ENCODE data around the gene CD27. TPM values are rescaled to one million over a fixed set of nuclear protein-coding genes. Genes with fewer than 3 reads are reported as not detected.
"Not testable (repeated sequence)": the region's sequence is repeated elsewhere in the genome, so short reads cannot be mapped to it uniquely, and the experiment has no call there.

CD27 gene
- 100 to 1,000 TPM in 1 of 2 donors, 10 to 100 TPM in 1; 77.9 to 162 TPM for total RNA-seq

DNA sequence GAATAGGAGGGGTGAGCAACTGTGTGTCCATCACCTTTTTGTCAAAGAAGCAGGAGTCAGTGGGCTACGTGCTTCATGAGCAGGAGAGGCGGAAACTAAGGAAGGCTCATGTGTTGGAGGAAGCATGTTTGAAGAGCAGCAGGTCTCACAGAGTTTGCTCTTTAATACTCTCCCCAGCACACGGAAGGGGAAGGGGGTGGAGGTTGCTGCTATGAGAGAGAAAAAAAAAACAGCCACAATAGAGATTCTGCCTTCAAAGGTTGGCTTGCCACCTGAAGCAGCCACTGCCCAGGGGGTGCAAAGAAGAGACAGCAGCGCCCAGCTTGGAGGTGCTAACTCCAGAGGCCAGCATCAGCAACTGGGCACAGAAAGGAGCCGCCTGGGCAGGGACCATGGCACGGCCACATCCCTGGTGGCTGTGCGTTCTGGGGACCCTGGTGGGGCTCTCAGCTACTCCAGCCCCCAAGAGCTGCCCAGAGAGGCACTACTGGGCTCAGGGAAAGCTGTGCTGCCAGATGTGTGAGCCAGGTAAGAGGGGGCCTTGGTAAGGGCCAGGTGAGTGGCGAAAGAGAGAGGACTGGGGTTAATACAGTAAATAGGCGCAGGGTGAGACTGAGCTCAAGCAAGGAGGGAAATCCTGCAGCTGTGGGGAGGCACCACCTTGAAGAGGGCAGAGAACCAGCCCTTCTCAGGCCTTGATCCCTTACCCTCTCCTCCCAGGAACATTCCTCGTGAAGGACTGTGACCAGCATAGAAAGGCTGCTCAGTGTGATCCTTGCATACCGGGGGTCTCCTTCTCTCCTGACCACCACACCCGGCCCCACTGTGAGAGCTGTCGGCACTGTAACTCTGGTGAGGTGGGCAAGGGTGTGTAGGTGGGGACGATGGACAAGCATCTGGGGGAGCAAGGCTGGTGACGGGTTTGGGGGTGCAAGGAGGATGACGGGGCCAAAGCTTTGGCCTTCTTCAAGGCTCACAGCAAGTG lies at the start of gene CD27:
Gene CD27, plus strand, starts transcription at position 252 of the 985 bp plus-strand sequence. Its CDS starts 141 bp downstream, at position 393.
- H3K36me3 Mint-ChIP-seq, result peaks cover 43 to 57% of the 10 kb centered on the region in 2 donors
- peak in 1 of 2 donors; percentile 29 for ATAC-seq
- H3K9me3 Mint-ChIP-seq, result no peaks in the 10 kb centered on the region
- DNase-seq (ENCODE audit: low spot score in 2 of 2), result no peak
- H3K27ac Mint-ChIP-seq, result peak within 1 kb of the TSS; percentile 98 to 99

DNA sequence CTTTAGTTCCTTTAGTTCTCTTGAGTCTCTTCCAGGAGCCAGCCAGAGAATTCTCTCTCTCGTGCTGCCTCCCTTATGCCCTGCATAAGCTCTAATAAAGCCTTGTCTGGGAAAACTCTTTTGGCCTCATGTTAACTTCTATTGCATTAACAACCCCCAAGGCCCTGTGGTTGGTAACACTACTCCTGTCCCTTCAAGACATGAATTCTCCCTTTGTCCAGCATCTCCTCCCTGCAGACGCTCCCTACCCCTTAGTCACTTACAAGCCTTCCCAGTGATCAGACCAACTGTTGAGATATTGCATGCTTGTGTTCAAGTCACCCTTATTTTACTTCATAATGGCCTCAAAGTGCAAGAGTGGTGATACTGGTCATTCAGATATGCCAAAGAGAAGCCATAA lies 48.7 kb upstream of the CD27 start:
- H3K9me3 Mint-ChIP-seq, result no peaks in the 10 kb centered on the region
- H3K36me3 Mint-ChIP-seq, result no peaks in the 10 kb centered on the region
- no peak for ATAC-seq
- DNase-seq (ENCODE audit: low spot score in 2 of 2), result no peak
- H3K27ac Mint-ChIP-seq, result no peak overlapping the region

DNA sequence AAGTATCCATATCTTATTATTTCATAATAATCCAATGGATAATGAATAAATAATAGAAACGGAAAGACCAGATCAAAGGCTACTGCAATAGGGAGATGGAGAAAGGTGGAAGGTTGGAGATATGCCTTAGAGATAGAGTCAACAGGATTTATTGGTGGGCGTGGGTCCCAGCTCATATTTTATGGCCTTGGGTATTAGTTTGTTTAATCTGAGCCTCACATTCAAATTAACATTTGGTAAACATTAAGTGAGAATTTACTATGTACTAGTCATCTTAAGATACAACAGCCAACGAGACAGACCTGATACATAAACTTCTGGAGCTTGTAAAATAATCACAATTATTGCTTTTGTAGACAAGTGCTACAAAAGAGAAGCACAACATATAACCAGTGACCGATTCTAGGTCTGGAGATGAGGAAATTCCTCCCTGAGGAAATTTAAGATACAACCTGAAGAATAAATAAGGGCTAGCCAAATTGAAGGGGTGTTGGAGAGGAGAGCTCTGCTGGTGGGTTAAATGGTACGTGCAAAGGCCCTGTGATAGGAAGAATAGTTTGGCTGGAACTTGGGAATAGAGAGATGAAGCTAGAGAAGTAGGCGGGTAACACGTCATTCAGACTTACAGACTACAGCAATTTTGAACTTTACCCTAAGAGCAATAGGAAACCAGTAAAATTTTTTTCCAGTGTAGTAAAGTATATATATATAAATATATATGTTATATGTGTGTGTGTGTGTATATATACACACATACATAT lies 44.7 kb upstream of the CD27 start:
- no peak overlapping the region for H3K27ac Mint-ChIP-seq
- DNase-seq (ENCODE audit: low spot score in 2 of 2), result no peak
- no peaks in the 10 kb centered on the region for H3K9me3 Mint-ChIP-seq
- ATAC-seq, result no peak
- H3K36me3 Mint-ChIP-seq, result no peaks in the 10 kb centered on the region

DNA sequence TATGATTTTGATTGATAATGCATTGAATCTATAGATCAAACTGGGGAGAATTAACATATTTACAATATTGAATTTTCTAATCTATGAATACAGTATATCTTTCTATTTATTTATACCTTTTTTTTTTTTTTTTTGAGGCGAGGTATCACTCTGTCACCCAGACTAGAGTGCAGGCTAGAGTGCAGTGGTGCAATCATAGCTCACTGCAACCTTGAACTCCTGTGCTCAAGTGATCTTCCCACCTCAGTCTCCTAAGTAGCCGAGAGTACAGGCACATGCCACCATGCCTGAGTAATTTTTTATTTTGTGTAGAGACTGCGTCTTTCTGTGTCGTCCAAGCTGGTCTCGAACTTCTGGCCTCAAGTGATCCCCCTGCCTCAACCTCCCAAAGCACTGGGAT lies 40.4 kb upstream of the CD27 start:
- H3K36me3 Mint-ChIP-seq, result no peaks in the 10 kb centered on the region
- no peaks in the 10 kb centered on the region for H3K9me3 Mint-ChIP-seq
- DNase-seq (ENCODE audit: low spot score in 2 of 2), result no peak
- ATAC-seq, result no peak
- H3K27ac Mint-ChIP-seq, result no peak overlapping the region

DNA sequence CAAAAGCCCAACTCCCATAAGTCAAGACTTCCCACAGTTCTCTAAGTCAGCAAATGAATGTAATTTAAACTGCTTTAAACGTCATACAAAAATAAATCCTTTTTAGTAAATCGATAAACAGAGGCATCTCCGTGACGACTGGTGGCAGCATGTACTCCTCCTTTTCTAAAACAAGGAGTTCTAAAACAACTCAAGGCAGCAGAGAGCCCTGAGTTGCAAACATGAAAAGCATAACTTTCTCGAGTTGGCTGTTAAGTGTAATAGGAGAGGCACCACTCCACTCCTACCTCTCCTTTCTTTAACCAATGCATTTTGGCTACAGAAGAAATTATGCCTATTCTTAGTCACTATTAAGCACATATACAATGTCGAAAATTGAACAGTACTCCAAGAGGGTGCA lies 38.8 kb upstream of the CD27 start:
- Mint-ChIP-seq H3K36me3 (no peaks in the 10 kb centered on the region), H3K9me3 (no peaks in the 10 kb centered on the region), H3K27ac (no peak overlapping the region)
- ATAC-seq (no peak), DNase-seq (ENCODE audit: low spot score in 2 of 2) (no peak)

DNA sequence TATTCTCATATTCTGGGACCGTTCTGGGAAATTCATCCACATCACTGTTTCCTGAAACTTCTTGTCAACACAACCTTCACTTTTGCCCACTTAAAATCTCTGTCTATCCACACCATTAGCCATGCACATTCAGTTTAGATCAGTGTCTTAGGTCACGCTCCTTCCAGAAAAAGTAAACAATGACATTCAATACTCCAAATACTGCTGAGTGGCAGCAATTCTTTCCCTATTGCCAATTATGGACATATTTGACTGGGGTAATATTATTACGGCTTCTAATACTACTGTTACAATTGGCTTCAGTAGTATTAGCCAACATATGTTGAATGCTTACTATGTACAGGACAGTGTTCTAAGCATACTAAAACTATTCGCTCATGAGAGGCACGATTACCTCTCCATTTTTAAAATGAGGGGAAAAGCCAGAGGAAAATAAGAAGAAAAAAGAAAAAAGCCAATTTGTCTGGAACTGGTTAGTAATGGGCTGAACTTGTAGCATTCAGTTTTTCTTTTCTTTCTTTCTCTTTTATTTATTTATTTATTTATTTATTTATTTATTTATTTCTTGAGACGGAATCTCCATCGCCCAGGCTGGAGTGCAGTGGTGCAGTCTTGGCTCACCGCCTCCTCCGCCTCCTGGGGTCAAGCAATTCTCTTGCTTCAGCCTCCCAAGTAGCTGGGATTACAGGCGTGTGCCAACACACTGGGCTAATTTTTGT lies 37.4 kb upstream of the CD27 start:
- no peak overlapping the region for H3K27ac Mint-ChIP-seq
- ATAC-seq (no peak), DNase-seq (ENCODE audit: low spot score in 2 of 2) (no peak)
- H3K36me3 Mint-ChIP-seq, result no peaks in the 10 kb centered on the region
- H3K9me3 Mint-ChIP-seq, result no peaks in the 10 kb centered on the region

DNA sequence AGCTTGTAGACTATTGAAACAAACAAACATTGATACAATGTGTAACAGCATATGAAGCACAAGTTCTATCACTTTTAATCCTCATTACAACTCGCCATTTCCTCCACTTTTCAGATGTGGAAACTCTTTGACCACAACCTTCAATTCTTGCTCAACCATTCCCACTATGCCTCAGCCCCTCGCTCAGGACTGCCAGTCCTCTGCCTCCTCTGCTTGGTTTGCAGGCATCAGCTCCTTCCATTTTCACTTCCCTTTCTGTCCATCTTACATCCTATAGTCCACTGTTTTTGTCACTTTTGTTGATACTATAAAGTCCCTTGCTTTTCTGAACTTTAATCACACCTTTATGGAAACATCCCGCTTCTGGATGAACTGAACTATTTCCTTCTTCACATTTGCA lies 28.2 kb upstream of the CD27 start:
- peaks cover 0 to 6% of the 10 kb centered on the region in 2 donors for H3K36me3 Mint-ChIP-seq
- H3K9me3 Mint-ChIP-seq, result peaks cover 0 to 7% of the 10 kb centered on the region in 2 donors
- peak overlapping the region; percentile 5 to 9 for H3K27ac Mint-ChIP-seq
- DNase-seq (ENCODE audit: low spot score in 2 of 2) (no peak), ATAC-seq (peak; percentile 75 to 80)

DNA sequence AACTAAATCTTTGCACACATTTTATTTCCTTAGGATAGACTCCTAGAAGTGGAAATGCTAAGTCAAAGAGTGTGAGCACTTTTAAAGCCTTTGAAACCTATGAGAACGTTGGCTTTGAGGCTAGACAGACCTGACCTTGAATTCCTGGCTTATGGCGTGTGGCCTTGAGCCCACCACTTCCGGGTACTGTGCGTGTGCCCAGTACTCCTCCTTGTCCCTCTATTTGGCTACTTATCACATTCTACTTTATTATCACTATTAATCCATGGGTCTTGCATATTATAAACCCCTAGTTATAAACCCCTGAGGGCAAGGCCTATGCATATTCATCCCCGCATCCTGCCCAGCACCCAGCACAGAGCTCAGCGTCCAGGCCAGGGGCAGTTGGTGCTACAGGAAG lies 26.0 kb upstream of the CD27 start:
- peaks cover 0 to 7% of the 10 kb centered on the region in 2 donors for H3K9me3 Mint-ChIP-seq
- no peak overlapping the region for H3K27ac Mint-ChIP-seq
- no peak for ATAC-seq
- no peak for DNase-seq (ENCODE audit: low spot score in 2 of 2)
- H3K36me3 Mint-ChIP-seq, result peaks cover 0 to 6% of the 10 kb centered on the region in 2 donors

DNA sequence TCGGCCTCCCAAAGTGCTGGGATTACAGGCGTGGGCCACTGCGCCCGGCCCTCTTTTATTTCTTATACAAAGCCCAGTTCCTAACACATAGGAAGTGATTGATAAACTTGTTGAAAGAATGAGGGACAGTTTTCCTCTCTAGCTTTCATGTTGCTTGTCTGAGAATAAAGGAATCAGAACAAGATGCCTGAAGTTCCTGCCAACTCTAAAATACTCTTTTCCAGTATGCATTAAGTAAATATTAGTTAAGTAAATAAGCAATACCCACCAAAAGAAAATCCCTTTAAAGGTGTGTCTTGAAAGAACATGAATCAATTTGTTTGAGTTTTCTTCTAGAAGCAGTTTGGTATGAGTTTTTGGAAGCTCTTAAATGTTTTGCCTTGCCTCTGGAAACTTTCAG lies 24.4 kb upstream of the CD27 start:
- DNase-seq (ENCODE audit: low spot score in 2 of 2) (no peak), ATAC-seq (no peak)
- Mint-ChIP-seq H3K36me3 (peaks cover 0 to 6% of the 10 kb centered on the region in 2 donors), H3K27ac (no peak overlapping the region), H3K9me3 (peaks cover 0 to 7% of the 10 kb centered on the region in 2 donors)

DNA sequence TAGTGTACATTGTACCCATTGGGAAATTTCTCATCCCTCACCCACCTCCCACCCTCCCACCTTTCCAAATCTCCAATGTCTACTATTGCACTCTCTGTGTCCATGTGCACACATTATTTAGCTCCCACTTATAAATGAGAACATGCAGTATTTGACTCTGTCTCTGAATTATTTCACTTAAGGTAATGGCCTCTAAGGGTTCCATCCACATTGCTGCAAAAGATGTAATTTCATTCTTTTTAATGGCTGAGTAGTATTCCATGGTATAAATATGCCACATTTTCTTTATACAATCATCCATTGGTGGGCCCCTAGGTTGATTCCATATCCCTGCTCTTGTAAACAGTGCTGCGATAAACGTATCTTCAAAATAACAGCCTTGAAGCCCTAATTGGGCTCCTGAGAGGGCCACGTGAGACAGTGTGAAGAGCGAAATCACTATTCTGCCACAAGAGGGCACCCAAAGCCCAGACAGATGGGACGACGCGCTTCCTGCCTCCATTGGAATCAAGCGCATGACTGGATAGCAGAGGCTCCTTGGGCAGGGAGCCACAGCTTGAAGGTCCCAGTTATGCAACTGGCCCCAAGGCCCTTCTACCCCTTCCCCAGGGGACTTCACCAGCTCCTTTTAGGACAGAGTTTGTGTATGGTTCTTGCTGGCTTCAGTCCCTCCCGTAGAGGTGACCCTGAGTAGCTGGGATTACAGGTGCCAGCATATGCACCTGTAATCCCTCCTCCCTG lies 21.3 kb upstream of the CD27 start:
- no peaks in the 10 kb centered on the region for H3K9me3 Mint-ChIP-seq
- H3K27ac Mint-ChIP-seq, result peak overlapping the region; percentile 79
- peak; percentile 51 to 53 for ATAC-seq
- no peaks in the 10 kb centered on the region for H3K36me3 Mint-ChIP-seq
- peak; percentile 72 to 75 for DNase-seq (ENCODE audit: low spot score in 2 of 2)

DNA sequence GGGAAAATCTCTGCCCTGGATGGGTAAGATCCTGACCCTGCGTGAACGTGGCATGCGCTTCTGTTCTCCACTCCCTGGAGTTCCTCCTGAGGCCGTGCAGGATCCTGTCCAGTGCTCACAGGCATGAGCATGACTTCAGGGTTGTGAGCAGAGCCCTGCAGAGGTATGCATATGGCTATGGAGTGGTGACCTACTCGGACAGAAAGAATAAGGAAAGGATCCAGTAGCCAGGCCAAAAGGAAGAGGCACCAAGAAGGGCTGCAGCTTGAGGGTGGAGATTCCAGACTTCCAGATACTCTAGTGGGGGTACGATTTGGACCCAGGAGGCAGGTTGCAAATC lies 20.8 kb upstream of the CD27 start:
- no peaks in the 10 kb centered on the region for H3K9me3 Mint-ChIP-seq
- H3K27ac Mint-ChIP-seq, result peak overlapping the region; percentile 79
- ATAC-seq, result no peak
- DNase-seq (ENCODE audit: low spot score in 2 of 2), result no peak
- no peaks in the 10 kb centered on the region for H3K36me3 Mint-ChIP-seq

DNA sequence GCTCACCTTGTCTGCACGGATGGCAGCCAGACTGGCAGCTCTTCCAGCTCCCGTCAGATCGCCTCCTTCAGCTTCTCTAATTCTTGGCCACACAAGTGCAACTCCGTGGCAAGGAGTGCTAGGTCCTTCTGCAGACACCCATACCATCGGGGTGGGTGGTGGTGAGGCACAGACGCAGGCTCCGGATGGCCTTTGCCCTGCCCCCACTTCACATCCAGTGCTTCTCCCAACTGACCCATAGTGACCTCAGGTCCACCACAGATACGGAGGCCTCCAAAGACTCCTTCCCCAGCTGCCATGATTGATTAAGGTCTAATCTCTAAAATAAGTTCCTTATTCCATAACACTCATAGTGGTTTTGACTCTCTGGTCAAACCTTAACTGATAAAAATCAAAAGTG lies 19.9 kb upstream of the CD27 start:
- Mint-ChIP-seq H3K36me3 (no peaks in the 10 kb centered on the region), H3K9me3 (no peaks in the 10 kb centered on the region), H3K27ac (peak overlapping the region; percentile 98 to 100)
- DNase-seq (ENCODE audit: low spot score in 2 of 2) (no peak), ATAC-seq (no peak)

DNA sequence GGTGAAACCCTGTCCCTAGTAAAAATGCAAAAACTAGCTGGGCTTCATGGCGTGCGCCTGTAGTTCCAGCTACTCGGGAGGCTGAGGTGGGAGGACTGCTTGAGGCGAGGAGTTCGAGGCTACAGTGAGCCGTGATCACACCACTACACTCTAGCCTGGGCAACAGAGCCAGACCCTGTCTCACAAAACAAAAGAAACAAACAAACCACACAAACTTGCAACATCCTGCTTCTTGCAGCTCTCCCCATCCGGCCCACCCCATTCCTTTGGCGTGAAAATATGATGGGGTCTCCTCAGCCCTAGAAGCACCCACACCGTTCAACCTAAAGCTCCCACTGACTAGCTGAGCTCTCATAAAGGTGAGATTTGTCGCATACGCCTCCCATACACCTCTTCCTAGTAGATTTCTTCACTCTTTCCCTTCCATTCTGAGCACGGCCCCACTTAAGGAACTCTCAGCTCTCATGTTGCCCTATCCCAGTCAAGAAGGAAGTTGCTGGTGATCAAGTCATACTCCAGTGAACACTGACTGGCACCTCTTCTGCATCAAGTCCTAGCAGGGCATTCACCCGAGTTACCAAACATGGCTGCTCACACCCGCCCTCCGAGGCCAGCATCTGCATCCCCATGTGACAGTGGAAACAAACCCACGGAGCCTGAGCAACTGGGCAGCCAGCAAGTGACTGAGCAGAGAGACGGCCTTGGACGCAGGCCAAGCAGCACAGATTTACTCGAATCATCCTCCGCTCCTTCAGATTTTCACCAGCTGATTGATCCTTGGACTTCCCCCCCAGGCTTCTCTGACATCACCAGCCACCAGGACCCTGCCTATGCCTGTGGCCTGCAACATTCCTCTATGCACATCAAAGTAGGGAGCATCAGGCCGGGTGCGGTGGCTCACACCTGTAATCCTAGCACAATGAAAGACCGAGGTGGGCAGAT lies 18.9 kb upstream of the CD27 start:
- peak overlapping the region; percentile 98 to 100 for H3K27ac Mint-ChIP-seq
- H3K36me3 Mint-ChIP-seq, result no peaks in the 10 kb centered on the region
- DNase-seq (ENCODE audit: low spot score in 2 of 2), result peak in 1 of 2 donors; percentile 68
- no peak for ATAC-seq
- no peaks in the 10 kb centered on the region for H3K9me3 Mint-ChIP-seq

DNA sequence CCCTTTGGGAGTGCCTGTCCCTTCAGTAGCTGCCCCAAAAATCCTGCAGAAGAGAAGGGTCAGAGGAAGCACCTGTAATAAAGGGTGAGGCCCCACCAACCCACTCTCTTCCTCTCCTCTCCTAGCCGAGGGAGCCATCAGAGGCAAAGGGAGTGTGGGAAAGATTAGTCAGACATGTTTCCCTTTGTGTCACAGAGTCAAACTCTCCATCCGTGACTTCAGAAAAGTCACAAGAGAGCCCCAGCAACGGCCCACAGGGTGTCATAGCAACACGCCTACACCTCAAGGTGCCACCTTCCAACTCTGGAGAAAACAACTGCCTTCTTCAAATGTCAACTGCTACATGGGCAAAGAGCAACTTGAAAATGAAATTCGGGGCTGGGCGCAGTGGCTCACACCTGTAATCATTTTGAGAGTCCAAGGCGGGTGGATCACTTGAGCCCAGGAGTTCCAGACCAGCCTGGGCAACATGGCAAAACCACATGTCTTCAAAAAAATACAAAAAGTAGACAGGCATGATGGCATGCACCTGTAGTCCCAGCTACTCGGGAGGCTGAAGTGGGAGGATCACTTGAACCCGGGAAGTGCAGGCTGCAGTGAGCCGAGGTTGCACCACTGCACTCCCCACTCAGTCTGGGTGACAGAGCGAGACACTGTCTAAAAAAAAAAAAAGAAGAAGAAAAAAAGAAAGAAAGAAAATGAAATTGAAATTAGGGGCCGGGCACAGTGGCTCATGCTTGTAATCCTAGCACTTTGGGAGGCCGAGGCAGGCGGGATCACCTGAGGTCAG lies 17.7 kb upstream of the CD27 start:
- H3K36me3 Mint-ChIP-seq, result no peaks in the 10 kb centered on the region
- H3K9me3 Mint-ChIP-seq, result no peaks in the 10 kb centered on the region
- H3K27ac Mint-ChIP-seq, result peak overlapping the region; percentile 98 to 100
- DNase-seq (ENCODE audit: low spot score in 2 of 2) (peak; percentile 88 to 97), ATAC-seq (peak; percentile 83 to 89)

DNA sequence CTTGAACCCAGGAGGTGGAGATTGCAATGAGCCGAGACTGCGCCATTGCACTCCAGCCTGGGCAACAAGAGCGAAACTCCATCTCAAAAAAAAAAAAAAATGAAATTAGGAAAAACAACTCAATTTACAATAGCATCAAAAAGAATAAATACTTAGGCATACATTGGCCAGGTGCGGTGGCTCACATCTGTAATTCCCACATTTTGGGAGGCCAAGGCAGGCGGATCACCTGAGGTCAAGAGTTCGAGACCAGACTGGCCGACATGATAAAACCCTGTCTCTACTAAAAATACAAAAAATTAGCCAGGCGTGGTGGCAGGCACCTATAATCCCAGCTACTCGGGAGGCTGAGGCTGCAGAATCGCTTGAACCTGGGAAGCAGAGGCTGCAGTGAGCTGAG lies 17.0 kb upstream of the CD27 start:
- H3K9me3 Mint-ChIP-seq; ATAC-seq; DNase-seq (ENCODE audit: low spot score in 2 of 2); H3K36me3 Mint-ChIP-seq: not testable (repeated sequence)
- H3K27ac Mint-ChIP-seq, result peak overlapping the region; percentile 98 to 100
